Raji (cell line): Measurements from ENCODE around the gene DCUN1D1.
A peak's percentile ranks its signal among the peaks of the same experiment; 100 is the strongest.

ENCODE experiments used
- POLR2A ChIP-seq: IDR thresholded peaks from 2 replicates; pipeline ENCODE4 v1.6.1; 2011; ENCODE audit warnings: low read depth, low read length, control low read depth; ENCODE audit not compliant: insufficient read depth

Gene DCUN1D1

GRCh38 chr3:182980204-182981037 lies at the start of gene DCUN1D1:
Gene DCUN1D1 (minus strand): TSS chr3:182980538. CDS start chr3:182980489, 49 bp downstream.
- TF ChIP-seq POLR2A, result peak; percentile 64

DNA sequence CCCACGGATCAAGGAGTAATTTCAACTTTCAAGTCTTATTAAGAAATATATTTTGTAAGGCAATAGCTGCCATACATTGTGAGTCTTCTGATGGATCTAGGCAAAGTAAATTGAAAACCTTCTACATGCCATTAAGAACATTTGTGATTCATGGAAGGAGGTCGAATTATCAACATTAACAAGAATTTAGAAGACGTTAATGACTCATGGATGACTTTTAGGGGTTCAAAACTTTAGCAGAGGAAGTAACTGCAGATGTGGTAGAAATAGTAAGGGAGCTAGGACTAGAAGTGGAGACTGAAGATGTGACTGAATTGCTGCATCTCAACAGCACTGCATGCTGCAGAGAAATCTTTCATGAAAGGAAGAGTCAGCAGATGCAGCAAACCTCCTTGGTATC lies 48.1 kb upstream of the DCUN1D1 start:
- no peak for TF ChIP-seq POLR2A

DNA sequence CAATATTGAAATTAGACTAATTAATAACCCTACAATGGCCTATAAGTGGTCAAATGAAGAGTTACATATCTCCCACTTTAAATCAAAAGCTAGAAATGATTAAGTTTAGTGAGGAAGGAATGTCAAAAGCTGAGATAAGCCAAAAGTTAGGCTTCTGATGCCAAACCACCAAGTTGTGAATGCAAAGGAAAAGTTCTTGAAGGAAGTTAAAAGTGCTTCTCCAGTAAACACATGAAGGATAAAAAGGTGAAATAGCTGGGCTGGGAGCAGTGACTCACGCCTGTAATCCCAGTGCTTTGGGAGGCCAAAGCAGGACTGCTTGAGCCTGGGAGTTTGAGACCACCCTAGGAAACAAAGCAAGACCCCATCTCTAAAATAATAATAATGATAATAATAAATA lies 46.9 kb upstream of the DCUN1D1 start:
- no peak for TF ChIP-seq POLR2A

DNA sequence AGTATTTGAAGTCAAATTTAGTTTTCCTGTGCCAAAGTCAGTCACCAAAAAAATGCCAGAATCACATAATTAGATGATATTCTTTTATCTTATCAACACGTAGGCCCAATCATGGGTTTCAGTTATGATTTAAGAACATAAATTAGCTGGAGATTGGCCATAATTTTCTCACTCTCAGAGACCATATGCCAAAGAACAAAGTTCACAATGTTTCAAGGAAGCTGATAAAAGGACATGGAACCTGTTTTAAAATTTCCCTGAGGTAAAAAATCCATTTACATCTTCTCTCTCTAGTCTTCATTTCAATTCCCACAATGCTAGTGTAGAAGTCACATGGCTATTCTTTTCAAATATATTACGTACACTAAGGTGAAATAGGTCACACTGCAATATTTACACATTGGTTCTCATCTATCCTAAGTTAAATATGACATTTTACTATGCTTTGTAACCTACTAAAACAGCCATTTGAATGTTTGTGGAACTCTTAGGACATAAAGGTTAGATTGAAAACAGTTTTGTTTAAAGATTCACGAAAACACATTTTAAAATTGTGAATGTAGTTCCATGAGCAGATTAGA lies 42.7 kb upstream of the DCUN1D1 start:
- no peak for TF ChIP-seq POLR2A

- TF ChIP-seq POLR2A, result no peak
Observed at GRCh38 chr3:183018421-183019192, 38.3 kb upstream of the DCUN1D1 start.

DNA sequence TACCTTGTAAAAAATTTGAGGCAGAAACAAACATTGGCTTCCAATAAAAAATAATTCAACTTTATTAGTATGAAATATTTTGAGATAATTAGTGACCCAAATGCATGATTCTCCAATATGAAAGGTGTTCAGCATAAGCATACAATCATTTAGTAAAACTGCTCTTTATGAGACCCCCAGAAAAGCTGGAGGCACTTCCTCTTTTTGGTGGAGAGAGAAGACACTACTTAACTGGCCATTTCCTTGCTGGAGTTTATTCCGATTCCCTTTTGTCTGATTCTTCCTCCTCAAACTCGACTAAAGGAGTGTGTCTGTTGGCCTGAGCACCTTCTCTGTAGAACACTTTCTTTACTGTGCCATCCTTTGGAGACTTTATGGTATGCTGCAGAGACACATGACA lies 34.8 kb upstream of the DCUN1D1 start:
- TF ChIP-seq POLR2A, result no peak

- no peak for TF ChIP-seq POLR2A
Observed at GRCh38 chr3:183013856-183014255, 33.5 kb upstream of the DCUN1D1 start.

DNA sequence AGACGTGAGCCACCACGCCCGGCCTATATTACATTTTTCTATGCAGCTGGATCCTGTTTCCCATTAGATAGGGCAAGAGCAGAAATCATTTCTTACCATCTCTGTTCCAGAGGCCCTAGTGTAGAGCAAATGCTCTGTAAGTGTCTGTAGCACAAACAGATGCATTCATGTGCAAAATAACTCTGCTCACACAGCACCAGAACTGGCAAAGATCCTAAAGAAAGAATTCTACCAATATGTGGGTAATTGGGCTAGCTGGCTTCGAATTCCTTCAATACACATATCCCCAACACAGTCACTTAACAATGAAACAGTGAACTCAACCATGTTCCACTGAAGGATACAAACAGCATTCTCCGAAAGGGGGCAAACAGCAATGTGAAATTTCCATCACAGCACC lies 32.7 kb upstream of the DCUN1D1 start:
- TF ChIP-seq POLR2A, result no peak

GRCh38 chr3:183008800-183009199 lies 28.5 kb upstream of the DCUN1D1 start:
- TF ChIP-seq POLR2A, result no peak

GRCh38 chr3:183008303-183008702 lies 28.0 kb upstream of the DCUN1D1 start:
- no peak for TF ChIP-seq POLR2A

DNA sequence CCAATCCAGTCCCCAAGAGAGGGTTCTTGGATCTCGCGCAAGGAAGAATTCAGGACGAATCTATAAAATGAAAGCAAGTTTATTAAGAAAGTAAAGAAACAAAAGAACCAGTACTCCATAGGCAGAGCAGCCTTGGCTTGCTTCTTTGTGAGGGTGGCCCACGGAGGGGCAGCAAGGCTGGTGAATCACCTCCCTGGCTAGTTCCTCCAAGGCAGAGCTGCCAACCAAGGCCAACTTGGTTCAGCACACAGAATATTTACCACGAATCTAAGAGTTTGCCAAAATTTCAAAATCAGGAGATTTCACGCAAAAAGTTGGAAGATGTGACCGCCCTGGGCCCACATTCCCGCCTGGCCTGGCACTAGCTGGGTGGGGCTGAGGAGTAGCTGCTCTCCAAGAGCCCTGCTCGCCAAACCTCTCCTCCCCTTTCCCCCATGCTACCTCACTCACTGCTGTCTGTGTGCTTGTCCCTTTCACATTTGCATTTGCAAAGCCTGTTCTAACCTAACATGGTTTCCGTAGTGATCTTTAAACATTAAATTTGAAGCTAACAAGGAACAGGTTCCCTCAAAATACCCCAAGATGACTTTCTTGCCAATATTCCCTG lies 26.2 kb upstream of the DCUN1D1 start:
- TF ChIP-seq POLR2A, result no peak

DNA sequence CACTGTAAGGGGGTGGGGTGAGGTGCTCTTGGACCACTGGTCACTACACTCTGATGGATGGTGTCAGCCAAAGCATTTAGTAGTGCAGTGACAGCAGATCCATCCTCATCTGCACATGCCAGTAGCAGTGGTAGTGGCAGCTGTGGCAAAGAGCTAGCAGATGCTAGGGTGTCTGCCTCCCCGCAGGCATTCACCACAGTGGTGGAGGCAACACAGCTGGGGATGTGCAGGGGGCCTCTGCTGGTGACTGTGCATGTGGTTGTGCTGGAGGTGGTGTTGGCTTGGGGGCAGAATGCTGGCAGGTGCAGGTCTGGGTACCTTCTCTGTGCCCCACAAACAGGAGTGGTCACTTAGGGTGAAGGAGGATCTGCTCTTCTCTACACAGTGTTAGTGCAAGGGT lies 19.4 kb upstream of the DCUN1D1 start:
- no peak for TF ChIP-seq POLR2A

DNA sequence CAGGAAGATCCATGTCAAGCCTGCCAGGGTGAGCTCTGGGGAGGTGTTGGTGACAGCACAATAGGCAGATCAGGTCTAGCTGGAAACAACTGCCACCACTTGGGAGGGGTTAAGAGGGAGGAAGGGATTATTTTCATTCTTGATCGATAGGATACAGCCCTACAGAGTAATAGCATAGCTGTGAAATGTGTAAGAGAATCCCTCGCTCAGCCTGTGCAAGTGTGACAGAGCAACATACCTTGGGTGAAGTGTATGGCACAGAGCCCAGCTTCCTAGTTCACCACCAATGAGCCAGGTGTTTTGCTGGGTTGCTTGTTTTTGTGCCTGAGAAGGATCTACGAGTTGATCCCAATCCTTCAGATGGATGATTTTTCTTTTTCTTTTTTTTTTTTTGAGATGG lies 9.2 kb upstream of the DCUN1D1 start:
- no peak for TF ChIP-seq POLR2A

- no peak for TF ChIP-seq POLR2A
Observed at GRCh38 chr3:182986021-182986420, 5.7 kb upstream of the DCUN1D1 start.

DNA sequence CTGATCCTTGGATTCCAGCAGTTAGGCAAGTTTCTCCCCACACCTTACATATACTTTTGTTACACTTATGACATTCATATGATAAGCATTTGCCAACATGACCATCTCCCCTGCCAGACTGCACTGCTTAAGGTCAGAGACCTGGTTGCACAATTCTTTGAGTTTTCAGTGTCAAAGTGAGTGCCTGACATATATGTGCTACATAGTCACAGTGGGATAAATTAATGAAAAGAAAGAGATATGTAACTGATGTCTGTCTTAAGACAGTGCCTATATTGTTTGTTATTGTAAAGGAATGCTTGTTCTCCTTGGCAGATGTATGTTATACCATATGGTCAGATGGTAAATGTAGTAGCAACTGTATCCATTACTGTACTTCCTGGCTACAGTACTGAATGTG lies 3.5 kb upstream of the DCUN1D1 start:
- no peak for TF ChIP-seq POLR2A

GRCh38 chr3:182981038-182981380 lies 671 bp upstream of the DCUN1D1 start:
- no peak for TF ChIP-seq POLR2A

DNA sequence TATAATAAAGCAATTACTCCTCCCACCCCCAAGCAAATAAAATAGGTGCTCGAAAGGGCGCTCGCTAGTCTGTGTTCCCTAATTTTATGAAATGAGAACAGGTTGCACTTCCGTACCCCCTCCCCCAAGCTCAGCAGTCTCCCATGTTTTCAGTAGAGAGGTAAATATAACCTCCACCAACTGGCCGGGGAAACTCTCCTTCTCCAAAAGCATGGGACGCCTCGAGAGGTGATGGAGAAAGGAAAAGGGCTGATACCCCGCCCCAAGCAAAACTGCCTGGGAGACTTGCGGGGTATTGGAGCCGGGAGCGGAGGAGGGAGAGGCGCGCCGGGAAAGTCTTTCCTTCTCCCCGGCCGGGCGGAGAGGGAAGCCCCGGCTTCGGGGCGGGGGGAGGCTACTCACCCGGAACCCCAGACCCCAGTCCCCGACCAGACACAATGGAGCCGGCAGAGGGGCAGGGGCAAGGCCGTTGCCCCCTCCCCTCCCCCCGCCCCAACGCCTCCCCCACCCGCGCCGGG lies 605 bp downstream of the DCUN1D1 start:
- TF ChIP-seq POLR2A, result no peak
